Adipocyte (in vitro differentiated cells): ENCODE measurements around the gene ARHGAP44.

Experiments
- DNase-seq: peaks from one replicate; pipeline ENCODE4 v3.0.0-alpha.2; 2015; ENCODE audit warnings: low read depth
- H3K27me3 ChIP-seq: replicated peaks from 2 replicates; pipeline ENCODE4 v1.7.0; 2013; ENCODE audit warnings: mild to moderate bottlenecking, low read length, moderate library complexity; ENCODE audit not compliant: control insufficient read depth, insufficient read depth
- H3K36me3 ChIP-seq: 2 replicates; pipeline ENCODE4 v1.7.0; 2013; ENCODE audit warnings: low read length, mild to moderate bottlenecking, moderate library complexity; ENCODE audit not compliant: control insufficient read depth, insufficient read depth, severe bottlenecking
- H3K4me1 ChIP-seq: 2 replicates; pipeline ENCODE4 v1.7.0; 2013; ENCODE audit warnings: mild to moderate bottlenecking, low read length, moderate library complexity; ENCODE audit not compliant: control insufficient read depth, insufficient read depth
- H3K4me3 ChIP-seq: 2 replicates; pipeline ENCODE4 v1.7.0; 2013; ENCODE audit warnings: mild to moderate bottlenecking, low read length, moderate library complexity
- H3K9ac ChIP-seq: 2 replicates; pipeline ENCODE4 v1.7.0; 2013; ENCODE audit warnings: mild to moderate bottlenecking, low read length, moderate library complexity
- H3K9me3 ChIP-seq: 2 replicates; pipeline ENCODE4 v1.7.0; 2013; ENCODE audit warnings: mild to moderate bottlenecking, low read length, moderate library complexity; ENCODE audit not compliant: control insufficient read depth

Gene ARHGAP44

GRCh38 chr17:13030056-13030455 is 240.8 kb downstream of the ARHGAP44 start:
- no peak for DNase-seq
- H3K36me3 ChIP-seq, result no peaks in the 10 kb centered on the region
- H3K4me1 ChIP-seq, result peaks cover 16% of the 10 kb centered on the region
- H3K9me3 ChIP-seq, result no peaks in the 10 kb centered on the region
- H3K4me3 ChIP-seq, result no peak overlapping the region
- no peak overlapping the region for H3K9ac ChIP-seq
- no peaks in the 10 kb centered on the region for H3K27me3 ChIP-seq

GRCh38 chr17:13030459-13031300 is 241.4 kb downstream of the ARHGAP44 start:
- peak; percentile 80 for DNase-seq
- H3K27me3 ChIP-seq, result no peaks in the 10 kb centered on the region
- no peaks in the 10 kb centered on the region for H3K9me3 ChIP-seq
- peaks cover 16% of the 10 kb centered on the region for H3K4me1 ChIP-seq
- no peaks in the 10 kb centered on the region for H3K36me3 ChIP-seq
- no peak overlapping the region for H3K4me3 ChIP-seq
- peak overlapping the region; percentile 50 for H3K9ac ChIP-seq

- Histone ChIP-seq H3K9ac (peak overlapping the region; percentile 50), H3K4me1 (peaks cover 16% of the 10 kb centered on the region), H3K4me3 (peak overlapping the region; percentile 6), H3K36me3 (no peaks in the 10 kb centered on the region), H3K27me3 (no peaks in the 10 kb centered on the region), H3K9me3 (no peaks in the 10 kb centered on the region)
- DNase-seq, result peak; percentile 58
These were observed 242.5 kb downstream of the ARHGAP44 start for GRCh38 chr17:13031718-13032350.

- H3K36me3 ChIP-seq, result no peaks in the 10 kb centered on the region
- H3K27me3 ChIP-seq, result no peaks in the 10 kb centered on the region
- H3K9me3 ChIP-seq, result no peaks in the 10 kb centered on the region
- H3K4me3 ChIP-seq, result no peak overlapping the region
- no peak overlapping the region for H3K9ac ChIP-seq
- H3K4me1 ChIP-seq, result peaks cover 16% of the 10 kb centered on the region
- DNase-seq, result no peak
These were observed 246.1 kb downstream of the ARHGAP44 start for GRCh38 chr17:13035420-13035819.

- Histone ChIP-seq H3K4me3 (no peak overlapping the region), H3K9me3 (no peaks in the 10 kb centered on the region), H3K9ac (no peak overlapping the region), H3K36me3 (no peaks in the 10 kb centered on the region), H3K4me1 (peaks cover 3% of the 10 kb centered on the region), H3K27me3 (no peaks in the 10 kb centered on the region)
- DNase-seq, result no peak
These were observed 247.5 kb downstream of the ARHGAP44 start for GRCh38 chr17:13036751-13037150.

GRCh38 chr17:13038931-13039665 is 249.8 kb downstream of the ARHGAP44 start:
- DNase-seq, result no peak
- Histone ChIP-seq H3K4me1 (no peaks in the 10 kb centered on the region), H3K9ac (no peak overlapping the region), H3K27me3 (no peaks in the 10 kb centered on the region), H3K9me3 (no peaks in the 10 kb centered on the region), H3K36me3 (no peaks in the 10 kb centered on the region), H3K4me3 (no peak overlapping the region)
